ENCODE results near the gene CD53. TPM values are rescaled to one million over a fixed set of nuclear protein-coding genes. Genes with fewer than 3 reads are reported as not detected.
A peak's percentile ranks its signal among the peaks of the same experiment; 100 is the strongest.

Gene CD53
- total and polyA plus RNA-seq, 9 of the 15 experiments (the other 6 are each of a cell fraction or from before 2014, with no cell fraction given) = 63.5 to 220 (median 131) TPM

- no peak for TF ChIP-seq NFE2 (IDR thresholded peaks at IDR 0.05; ENCODE audit: low read depth)
- no peak for TF ChIP-seq ZBTB1 (CRISPR knock-in tag; IDR thresholded peaks at IDR 0.05; ENCODE audit: borderline replicate concordance, low read depth)
- TF ChIP-seq HNRNPH1 (optimal IDR thresholded peaks at IDR 0.05; ENCODE audit: low read depth, low read length) = no peak
Measured at GRCh38 chr1:110877364-110877763, 4.4 kb downstream of the CD53 start (continued).

- Histone ChIP-seq H3K27me3 (ENCODE audit: control insufficient read depth in 2 of 2, insufficient read depth in 2 of 2, low read length in 2 of 2) (no peaks in the 10 kb centered on the region), H4K20me1 (replicated peaks; ENCODE audit: control insufficient read depth, insufficient read depth, low read length) (no peaks in the 10 kb centered on the region), H3K4me1 (replicated peaks in 1 of 2; ENCODE audit: control insufficient read depth in 2 of 2, insufficient read depth in 2 of 2, low read length in 2 of 2) (peaks cover 6 to 69% of the 10 kb centered on the region in 2 experiments; a peak in 4 of 5 replicates), H2AFZ (ENCODE audit: low read depth, low read length) (peak overlapping the region; percentile 63), H3K9ac (ENCODE audit: insufficient read depth in 1 of 2, low read depth in 2 of 2, low read length in 2 of 2) (no peak overlapping the region), H3K9me1 (ENCODE audit: control insufficient read depth, insufficient read depth, low read length) (no peaks in the 10 kb centered on the region), H3K36me3 (ENCODE audit: control insufficient read depth, insufficient read depth, low read length) (peaks cover 8% of the 10 kb centered on the region; the same call in 2 of the 3 replicates), H3K9me3 (replicated peaks; ENCODE audit: control insufficient read depth, insufficient read depth, low read depth, low read length) (no peaks in the 10 kb centered on the region; the same call in 1 of the 2 replicates), H3K79me2 (ENCODE audit: control insufficient read depth, insufficient read depth, low read length) (peaks cover 93% of the 10 kb centered on the region), H3K4me3 (no peak overlapping the region), H3K27ac (ENCODE audit: extremely low read depth, low read depth, low read length) (peak overlapping the region; percentile 80; the same call in 2 of the 3 replicates), H3K4me2 (ENCODE audit: insufficient read depth, low read length) (peak overlapping the region; percentile 53)
- in situ Hi-C loops (cut with MboI) = no loop called here
- ChIA-PET POLR2A (interaction anchor here (1.0 to 1.8 kb wide), 2 partner anchors 13 to 18 kb away, joined by 3 to 9 read pairs; no protein-coding TSS in a partner anchor), CTCF (ENCODE audit: low intra/inter-chr PET ratio) (no interaction called here)
- WGBS (ENCODE audit: insufficient coverage, low coverage, missing lambda C conversion rate) = 45% methylated on average over 8 of the region's 8 CpGs
- FAIRE-seq (no peak), ATAC-seq (no peak), DNase-seq (ENCODE audit: extremely low read depth in 1 of 4, low spot score in 3 of 4) (no peak)
- no TSS peak for BruUV-seq (replicated peaks)
- intact Hi-C loops (cut with micrococcal nuclease) = no loop called here
- TF ChIP-seq HMGN3 (IDR thresholded peaks at IDR 0.05; ENCODE audit: borderline replicate concordance, extremely low read depth, insufficient read length, low read depth, low read length) (no peak), ZNF707 (CRISPR knock-in tag; conservative IDR thresholded peaks at IDR 0.05) (no peak), TAF15 (IDR thresholded peaks at IDR 0.05; ENCODE audit: low read depth, low read length) (no peak), ZFX (CRISPR knock-in tag; IDR thresholded peaks at IDR 0.05) (peak; percentile 34; the same call in 1 of the 2 replicates), WHSC1 (IDR thresholded peaks at IDR 0.05; ENCODE audit: low read length) (peak; percentile 76), RHOXF2B (CRISPR knock-in tag; conservative IDR thresholded peaks at IDR 0.05) (no peak), ZNF143 (CRISPR knock-in tag; IDR thresholded peaks at IDR 0.05) (no peak), GATA2 (CRISPR knock-in tag; IDR thresholded peaks at IDR 0.05) (no peak), ZNF282 (CRISPR knock-in tag; IDR thresholded peaks at IDR 0.05) (no peak), TCFL5 (CRISPR knock-in tag; conservative IDR thresholded peaks at IDR 0.05) (no peak), TBL1XR1 (IDR thresholded peaks at IDR 0.05; ENCODE audit: low read length in 2 of 2) (no peak), HNRNPUL1 (IDR thresholded peaks at IDR 0.05; ENCODE audit: low read length) (no peak), MXD1 (CRISPR knock-in tag; IDR thresholded peaks at IDR 0.05; ENCODE audit: borderline replicate concordance, poor library complexity, severe bottlenecking) (no peak), NKRF (IDR thresholded peaks at IDR 0.05; ENCODE audit: borderline replicate concordance) (no peak), IRF9 (tag; IDR thresholded peaks at IDR 0.05) (no peak)
Measured at GRCh38 chr1:110877776-110878175, 4.8 kb downstream of the CD53 start.

Measured in K562 (cell line).